ENCODE results near the gene MYL12A. TPM values are rescaled to one million over a fixed set of nuclear protein-coding genes. Genes with fewer than 3 reads are reported as not detected.
"Not testable (repeated sequence)": the region's sequence is repeated elsewhere in the genome, so short reads cannot be mapped to it uniquely, and the experiment has no call there.

The MYL12A gene
- total RNA-seq, 1 donor from 2014 or later, result 702 TPM

DNA sequence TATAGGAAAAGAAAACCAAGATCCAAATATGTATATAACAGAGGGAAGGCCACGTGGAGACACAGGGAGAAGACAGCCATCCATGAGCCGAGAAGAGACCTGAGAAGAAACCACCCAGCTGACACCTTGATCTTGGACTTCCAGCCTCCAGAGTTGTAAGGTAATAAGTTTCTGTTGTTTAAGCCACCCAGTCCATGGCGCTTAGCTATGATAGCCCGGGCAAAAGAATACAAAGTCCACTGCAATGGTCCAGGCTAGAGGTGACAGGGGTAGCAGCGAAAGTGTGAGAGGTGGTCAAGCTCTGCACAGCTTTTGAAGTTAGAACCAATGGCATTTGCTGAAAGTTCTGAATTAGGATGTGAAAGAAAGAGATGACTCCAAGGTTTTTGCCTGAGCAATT is 30.6 kb upstream of the MYL12A start:
- no peak for FAIRE-seq
- Histone ChIP-seq H3K36me3 (ENCODE audit: control insufficient read depth, insufficient read depth, low read length) (no peaks in the 10 kb centered on the region), H3K4me3 (ENCODE audit: low read depth, low read length) (no peak overlapping the region), H3K27me3 (ENCODE audit: control insufficient read depth, insufficient read depth, low read length) (no peaks in the 10 kb centered on the region)
- TF ChIP-seq, protein P1, sequence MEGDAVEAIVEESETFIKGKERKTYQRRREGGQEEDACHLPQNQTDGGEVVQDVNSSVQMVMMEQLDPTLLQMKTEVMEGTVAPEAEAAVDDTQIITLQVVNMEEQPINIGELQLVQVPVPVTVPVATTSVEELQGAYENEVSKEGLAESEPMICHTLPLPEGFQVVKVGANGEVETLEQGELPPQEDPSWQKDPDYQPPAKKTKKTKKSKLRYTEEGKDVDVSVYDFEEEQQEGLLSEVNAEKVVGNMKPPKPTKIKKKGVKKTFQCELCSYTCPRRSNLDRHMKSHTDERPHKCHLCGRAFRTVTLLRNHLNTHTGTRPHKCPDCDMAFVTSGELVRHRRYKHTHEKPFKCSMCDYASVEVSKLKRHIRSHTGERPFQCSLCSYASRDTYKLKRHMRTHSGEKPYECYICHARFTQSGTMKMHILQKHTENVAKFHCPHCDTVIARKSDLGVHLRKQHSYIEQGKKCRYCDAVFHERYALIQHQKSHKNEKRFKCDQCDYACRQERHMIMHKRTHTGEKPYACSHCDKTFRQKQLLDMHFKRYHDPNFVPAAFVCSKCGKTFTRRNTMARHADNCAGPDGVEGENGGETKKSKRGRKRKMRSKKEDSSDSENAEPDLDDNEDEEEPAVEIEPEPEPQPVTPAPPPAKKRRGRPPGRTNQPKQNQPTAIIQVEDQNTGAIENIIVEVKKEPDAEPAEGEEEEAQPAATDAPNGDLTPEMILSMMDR (IDR thresholded peaks at IDR 0.05; ENCODE audit: insufficient read depth, low read length, severe bottlenecking), result no peak
- no peak for DNase-seq (ENCODE audit: low read depth)

DNA sequence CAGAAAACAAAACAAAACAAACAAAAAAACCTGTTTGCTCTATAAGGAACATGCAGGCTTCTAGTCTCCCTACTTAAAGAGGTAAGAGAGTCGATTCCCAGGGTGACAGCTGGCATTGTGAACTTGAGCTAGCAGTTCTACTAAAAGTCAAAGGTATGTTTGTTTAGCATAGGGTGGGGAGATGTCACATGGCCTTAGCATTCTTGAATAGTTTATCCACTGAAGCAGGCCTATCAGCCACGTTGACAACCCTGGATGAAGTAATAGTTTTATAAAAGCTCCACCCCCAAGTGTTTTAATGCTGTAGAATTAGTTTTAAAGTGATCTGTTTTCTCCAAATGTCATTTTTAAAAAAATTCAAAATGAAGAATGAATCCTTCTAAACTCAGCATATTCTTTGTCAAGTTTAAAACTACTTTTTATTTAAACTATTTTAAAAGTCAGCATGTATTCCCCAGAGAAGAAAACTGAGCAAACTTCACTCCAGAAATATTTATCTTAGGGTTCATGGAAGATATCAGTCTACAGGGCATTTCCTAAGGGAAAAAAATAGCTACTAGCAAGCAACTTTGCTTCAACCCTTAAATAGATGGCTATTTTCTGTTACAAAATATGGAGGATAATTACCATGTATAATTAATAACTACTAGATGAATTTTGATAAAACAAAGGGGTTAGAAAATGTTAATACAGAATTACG is 29.5 kb upstream of the MYL12A start:
- H3K36me3 ChIP-seq (ENCODE audit: control insufficient read depth, insufficient read depth, low read length), result no peaks in the 10 kb centered on the region
- TF ChIP-seq, protein P1 (IDR thresholded peaks at IDR 0.05; ENCODE audit: insufficient read depth, low read length, severe bottlenecking), result no peak
- no peak overlapping the region for H3K4me3 ChIP-seq (ENCODE audit: low read depth, low read length)
- peak; percentile 68 for DNase-seq (ENCODE audit: low read depth)
- no peaks in the 10 kb centered on the region for H3K27me3 ChIP-seq (ENCODE audit: control insufficient read depth, insufficient read depth, low read length)
- no peak for FAIRE-seq

DNA sequence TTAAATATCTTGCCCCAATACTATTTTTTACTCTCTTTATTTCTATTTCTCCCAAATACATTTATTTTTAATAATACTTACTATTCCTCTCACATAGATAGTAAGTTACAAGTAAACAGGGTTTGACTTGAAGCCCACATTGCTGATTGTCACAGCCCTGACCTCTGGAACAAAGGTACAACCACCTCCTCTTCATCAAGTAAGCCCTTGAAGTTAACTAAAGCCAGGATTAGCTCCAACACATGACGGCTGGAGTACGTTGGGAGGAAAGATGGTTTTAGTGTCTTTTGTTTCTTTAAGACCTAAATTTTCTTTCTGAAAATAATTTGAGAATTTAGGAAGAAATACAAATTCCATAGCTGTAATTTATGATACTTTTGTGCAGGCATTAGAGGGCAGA is 28.8 kb upstream of the MYL12A start:
- Histone ChIP-seq H3K36me3 (ENCODE audit: control insufficient read depth, insufficient read depth, low read length) (no peaks in the 10 kb centered on the region), H3K4me3 (ENCODE audit: low read depth, low read length) (no peak overlapping the region), H3K27me3 (ENCODE audit: control insufficient read depth, insufficient read depth, low read length) (no peaks in the 10 kb centered on the region)
- TF ChIP-seq, protein P1 (IDR thresholded peaks at IDR 0.05; ENCODE audit: insufficient read depth, low read length, severe bottlenecking), result no peak
- DNase-seq (ENCODE audit: low read depth) (no peak), FAIRE-seq (no peak)

DNA sequence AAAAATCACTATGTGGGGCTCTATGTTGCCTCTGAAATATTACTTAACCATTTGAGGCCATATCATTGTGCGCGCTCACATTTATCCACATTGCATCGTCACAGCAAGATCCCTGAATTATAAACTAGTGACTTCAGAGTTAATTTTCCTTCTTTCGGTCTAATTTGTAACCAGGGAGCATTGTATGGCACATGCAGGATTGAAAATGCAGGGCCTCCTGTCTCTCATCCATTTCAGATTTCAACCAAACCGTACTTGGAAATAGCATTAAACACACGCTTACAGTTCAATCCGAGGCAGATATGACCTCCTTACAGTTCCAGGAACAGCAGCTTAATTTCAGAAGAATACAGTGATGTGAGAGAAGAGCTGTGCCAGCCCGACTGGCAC is 28.4 kb upstream of the MYL12A start:
- no peak overlapping the region for H3K4me3 ChIP-seq (ENCODE audit: low read depth, low read length)
- FAIRE-seq (no peak), DNase-seq (ENCODE audit: low read depth) (no peak)
- TF ChIP-seq, protein P1 (IDR thresholded peaks at IDR 0.05; ENCODE audit: insufficient read depth, low read length, severe bottlenecking), result no peak
- H3K36me3 ChIP-seq (ENCODE audit: control insufficient read depth, insufficient read depth, low read length), result no peaks in the 10 kb centered on the region
- H3K27me3 ChIP-seq (ENCODE audit: control insufficient read depth, insufficient read depth, low read length), result no peaks in the 10 kb centered on the region

DNA sequence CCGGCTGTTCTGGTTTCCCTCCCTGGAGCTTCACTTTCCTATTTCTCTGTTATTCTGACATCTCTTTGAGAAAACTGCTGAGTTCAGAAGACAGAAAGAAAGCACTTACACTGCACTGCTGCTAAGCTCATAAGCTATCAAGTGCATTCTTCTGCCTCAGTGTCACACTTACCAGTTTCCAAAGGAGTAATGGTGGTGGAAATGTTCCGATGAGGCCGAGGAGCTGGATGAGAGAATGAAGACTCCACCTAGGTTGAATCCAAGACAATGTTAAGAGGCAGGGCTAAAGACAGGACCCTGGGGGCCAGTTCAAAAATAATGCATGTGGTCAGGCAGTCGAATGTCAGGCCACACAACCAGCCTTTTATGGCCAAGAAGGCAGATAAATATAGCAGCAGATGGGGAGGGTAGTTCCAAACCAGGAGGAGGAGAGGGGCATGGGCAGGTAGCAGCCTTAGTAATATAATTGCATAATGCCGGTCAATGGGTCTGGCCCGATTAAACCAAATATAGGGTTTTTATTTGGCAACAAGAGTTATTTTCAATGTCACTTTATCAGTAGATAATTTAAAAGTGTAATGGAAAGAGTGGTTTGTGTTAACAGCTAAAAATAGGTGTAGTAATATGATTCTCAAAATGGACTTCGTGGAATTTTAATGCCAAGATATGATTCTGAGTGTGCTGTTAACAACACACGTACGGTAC is 27.8 kb upstream of the MYL12A start, which contains the start of gene MYOM1:
MYOM1 (minus strand) TSS at position 338 of the 705 bp plus-strand sequence. CDS start 4,745 bp downstream, outside the sequence.
- Histone ChIP-seq H3K27me3 (ENCODE audit: control insufficient read depth, insufficient read depth, low read length) (no peaks in the 10 kb centered on the region), H3K36me3 (ENCODE audit: control insufficient read depth, insufficient read depth, low read length) (no peaks in the 10 kb centered on the region), H3K4me3 (ENCODE audit: low read depth, low read length) (no peak within 1 kb of the TSS)
- DNase-seq (ENCODE audit: low read depth), result no peak
- TF ChIP-seq, protein P1 (IDR thresholded peaks at IDR 0.05; ENCODE audit: insufficient read depth, low read length, severe bottlenecking), result no peak
- FAIRE-seq, result no peak

DNA sequence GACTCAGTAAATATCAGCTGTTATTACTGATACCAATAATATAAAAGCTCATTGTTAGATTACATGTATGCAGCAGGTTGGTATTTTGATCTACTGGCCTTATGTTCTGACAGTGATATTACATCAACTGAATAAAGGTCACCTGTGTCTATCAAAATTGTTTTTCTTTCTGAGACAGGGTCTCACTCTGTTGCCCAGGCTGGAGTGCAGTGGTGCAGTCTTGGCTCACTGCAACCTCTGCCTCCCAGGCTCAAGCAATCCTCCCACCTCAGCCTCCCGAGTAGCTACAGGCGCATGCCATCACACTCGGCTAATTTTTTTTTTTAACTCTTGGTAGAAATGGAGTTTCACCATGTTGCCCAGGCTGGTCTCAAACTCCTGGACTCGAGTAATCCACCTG is 26.7 kb upstream of the MYL12A start:
- H3K4me3 ChIP-seq (ENCODE audit: low read depth, low read length); H3K36me3 ChIP-seq (ENCODE audit: control insufficient read depth, insufficient read depth, low read length); H3K27me3 ChIP-seq (ENCODE audit: control insufficient read depth, insufficient read depth, low read length); FAIRE-seq; DNase-seq (ENCODE audit: low read depth): not testable (repeated sequence)
